WTC11 (cell line): Measurements from ENCODE around the gene SHOX. TPM values are rescaled to one million over a fixed set of nuclear protein-coding genes. Genes with fewer than 3 reads are reported as not detected.
"Not testable (repeated sequence)": the region's sequence is repeated elsewhere in the genome, so short reads cannot be mapped to it uniquely, and the experiment has no call there.

Source experiments
- ATAC-seq: fragments of 200-7000 bp; cut with Tn5 transposase; 2 replicates; pipeline ENCODE4 v1.10.0; 2021; ENCODE audit warnings: mild to moderate bottlenecking, moderate library complexity
- CTCF ChIA-PET: fragments of 300-600 bp; sonication (Branson Sonifier 250); formaldehyde crosslinking; loops from one replicate; lab custom pipeline; 2021; ENCODE audit warnings: antibody characterized with exemption; lab: Charles Lee
- POLR2A ChIA-PET: fragments of 350-600 bp; sonication (Branson Sonifier 250); formaldehyde crosslinking; loops from one replicate; lab custom pipeline; 2021; ENCODE audit warnings: antibody characterized with exemption; lab: Charles Lee
- DNase-seq: peaks from one replicate; pipeline ENCODE4 v3.0.0; 2021; ENCODE audit warnings: low spot score
- H3K27ac Mint-ChIP-seq: 2 replicates; pipeline ENCODE4 v1.8.0; 2021; ENCODE audit warnings: mixed read lengths
- H3K27me3 Mint-ChIP-seq: 2 replicates; pipeline ENCODE4 v1.8.0; 2021; ENCODE audit warnings: low read depth, mild to moderate bottlenecking, moderate library complexity, mixed read lengths
- H3K36me3 Mint-ChIP-seq: 2 replicates; pipeline ENCODE4 v1.8.0; 2021; ENCODE audit warnings: mixed read lengths
- H3K4me1 Mint-ChIP-seq: 2 replicates; pipeline ENCODE4 v1.8.0; 2022; ENCODE audit warnings: mixed read lengths
- H3K4me3 Mint-ChIP-seq: 2 replicates; pipeline ENCODE4 v1.8.0; 2021; ENCODE audit warnings: mild to moderate bottlenecking, moderate library complexity, mixed read lengths
- H3K9me3 Mint-ChIP-seq: 2 replicates; pipeline ENCODE4 v1.8.0; 2021; ENCODE audit warnings: mixed read lengths
- CREM ChIP-seq: sonication (generic); formaldehyde crosslinking; IDR thresholded peaks from 2 replicates; pipeline ENCODE4 v1.8.1; 2022; ENCODE audit warnings: mild to moderate bottlenecking, missing genetic modification reagents, moderate library complexity
- E2F4 ChIP-seq: sonication (generic); formaldehyde crosslinking; IDR thresholded peaks from 2 replicates; pipeline ENCODE4 v1.8.1; 2022; ENCODE audit warnings: low read depth, mild to moderate bottlenecking, moderate library complexity, missing genetic modification reagents, borderline replicate concordance
- ETV6 ChIP-seq: sonication (generic); formaldehyde crosslinking; IDR thresholded peaks from 2 replicates; pipeline ENCODE4 v1.8.1; 2022; ENCODE audit warnings: mild to moderate bottlenecking, missing genetic modification reagents
- HMGA2 ChIP-seq: fragments of 250-450 bp; sonication (Bioruptor Pico); IDR thresholded peaks from 2 replicates; pipeline ENCODE4 v1.4.0; 2021; ENCODE audit warnings: mild to moderate bottlenecking, moderate library complexity
- IRF1 ChIP-seq: sonication (generic); formaldehyde crosslinking; IDR thresholded peaks from 2 replicates; pipeline ENCODE4 v1.8.0; 2023; ENCODE audit warnings: missing genetic modification reagents
- JAZF1 ChIP-seq: fragments of 250-450 bp; sonication (Bioruptor Pico); IDR thresholded peaks from 2 replicates; pipeline ENCODE4 v1.9.0; 2021; ENCODE audit warnings: moderate library complexity, mild to moderate bottlenecking, inconsistent platforms
- MXD4 ChIP-seq: fragments of 250-450 bp; sonication (Bioruptor Pico); IDR thresholded peaks from 2 replicates; pipeline ENCODE4 v1.8.0; 2021; ENCODE audit warnings: mild to moderate bottlenecking, moderate library complexity, borderline replicate concordance
- PRRX2 ChIP-seq: fragments of 250-450 bp; sonication (Bioruptor Pico); IDR thresholded peaks from 2 replicates; pipeline ENCODE4 v1.8.0; 2021; ENCODE audit warnings: mild to moderate bottlenecking
- SOX15 ChIP-seq: fragments of 250-450 bp; sonication (Bioruptor Pico); IDR thresholded peaks from 2 replicates; pipeline ENCODE4 v1.9.0; 2021; ENCODE audit warnings: mild to moderate bottlenecking
- TCF7 ChIP-seq: sonication (generic); formaldehyde crosslinking; IDR thresholded peaks from 2 replicates; pipeline ENCODE4 v1.8.0; 2022; ENCODE audit warnings: mild to moderate bottlenecking, low read depth, missing genetic modification reagents, moderate library complexity
- TEAD4 ChIP-seq: sonication (generic); formaldehyde crosslinking; IDR thresholded peaks from 2 replicates; pipeline ENCODE4 v1.8.0; 2022; ENCODE audit warnings: mild to moderate bottlenecking, missing genetic modification reagents
- ZNF232 ChIP-seq: sonication (generic); formaldehyde crosslinking; IDR thresholded peaks from 2 replicates; pipeline ENCODE4 v1.8.0; 2022; ENCODE audit warnings: mild to moderate bottlenecking, missing genetic modification reagents
- ZNF396 ChIP-seq: fragments of 250-450 bp; sonication (Bioruptor Pico); IDR thresholded peaks from 2 replicates; pipeline ENCODE4 v1.8.0; 2021; ENCODE audit warnings: mild to moderate bottlenecking, moderate library complexity, borderline replicate concordance
- total RNA-seq: library from RNA; stranded (reverse); gene quantifications from 3 replicates; pipeline ENCODE4 v1.2.3, GENCODE V29; 2021
- TF ChIP-seq, protein P1 (sequence below): sonication (generic); formaldehyde crosslinking; IDR thresholded peaks from 2 replicates; pipeline ENCODE4 v1.8.1; 2023; ENCODE audit warnings: mild to moderate bottlenecking, missing genetic modification reagents
- TF ChIP-seq, protein P2 (sequence below): fragments of 250-450 bp; sonication (Bioruptor Pico); IDR thresholded peaks from 2 replicates; pipeline ENCODE4 v1.8.0; 2021; ENCODE audit warnings: mild to moderate bottlenecking
- TF ChIP-seq, protein P3 (sequence below): sonication (generic); formaldehyde crosslinking; IDR thresholded peaks from 2 replicates; pipeline ENCODE4 v1.8.1; 2022; ENCODE audit warnings: mild to moderate bottlenecking, missing genetic modification reagents, moderate library complexity, borderline replicate concordance
- TF ChIP-seq, protein P4 (sequence below): sonication (generic); formaldehyde crosslinking; IDR thresholded peaks from 2 replicates; pipeline ENCODE4 v1.8.0; 2022; ENCODE audit warnings: mild to moderate bottlenecking, missing genetic modification reagents

Gene SHOX
- total RNA-seq, 1 experiment from 2014 or later, result 0.09 TPM

- DNase-seq (no peak), ATAC-seq (no peak)
- no peaks in the 10 kb centered on the region for H3K9me3 Mint-ChIP-seq
- H3K4me1 Mint-ChIP-seq, result peaks cover 15% of the 10 kb centered on the region
- CTCF ChIA-PET, result no interaction called here
- no peak overlapping the region for H3K27ac Mint-ChIP-seq
- POLR2A ChIA-PET, result no interaction called here
- H3K36me3 Mint-ChIP-seq, result no peaks in the 10 kb centered on the region
- TF ChIP-seq CREM (CRISPR knock-in tag) (no peak), ETV6 (CRISPR knock-in tag) (no peak), SOX15 (no peak), JAZF1 (CRISPR knock-in tag) (no peak), TEAD4 (no peak), ZNF232 (CRISPR knock-in tag) (no peak), TCF7 (CRISPR knock-in tag) (no peak)
- TF ChIP-seq, protein P1, sequence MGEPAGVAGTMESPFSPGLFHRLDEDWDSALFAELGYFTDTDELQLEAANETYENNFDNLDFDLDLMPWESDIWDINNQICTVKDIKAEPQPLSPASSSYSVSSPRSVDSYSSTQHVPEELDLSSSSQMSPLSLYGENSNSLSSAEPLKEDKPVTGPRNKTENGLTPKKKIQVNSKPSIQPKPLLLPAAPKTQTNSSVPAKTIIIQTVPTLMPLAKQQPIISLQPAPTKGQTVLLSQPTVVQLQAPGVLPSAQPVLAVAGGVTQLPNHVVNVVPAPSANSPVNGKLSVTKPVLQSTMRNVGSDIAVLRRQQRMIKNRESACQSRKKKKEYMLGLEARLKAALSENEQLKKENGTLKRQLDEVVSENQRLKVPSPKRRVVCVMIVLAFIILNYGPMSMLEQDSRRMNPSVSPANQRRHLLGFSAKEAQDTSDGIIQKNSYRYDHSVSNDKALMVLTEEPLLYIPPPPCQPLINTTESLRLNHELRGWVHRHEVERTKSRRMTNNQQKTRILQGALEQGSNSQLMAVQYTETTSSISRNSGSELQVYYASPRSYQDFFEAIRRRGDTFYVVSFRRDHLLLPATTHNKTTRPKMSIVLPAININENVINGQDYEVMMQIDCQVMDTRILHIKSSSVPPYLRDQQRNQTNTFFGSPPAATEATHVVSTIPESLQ (CRISPR knock-in tag), result no peak
- TF ChIP-seq, protein P2, sequence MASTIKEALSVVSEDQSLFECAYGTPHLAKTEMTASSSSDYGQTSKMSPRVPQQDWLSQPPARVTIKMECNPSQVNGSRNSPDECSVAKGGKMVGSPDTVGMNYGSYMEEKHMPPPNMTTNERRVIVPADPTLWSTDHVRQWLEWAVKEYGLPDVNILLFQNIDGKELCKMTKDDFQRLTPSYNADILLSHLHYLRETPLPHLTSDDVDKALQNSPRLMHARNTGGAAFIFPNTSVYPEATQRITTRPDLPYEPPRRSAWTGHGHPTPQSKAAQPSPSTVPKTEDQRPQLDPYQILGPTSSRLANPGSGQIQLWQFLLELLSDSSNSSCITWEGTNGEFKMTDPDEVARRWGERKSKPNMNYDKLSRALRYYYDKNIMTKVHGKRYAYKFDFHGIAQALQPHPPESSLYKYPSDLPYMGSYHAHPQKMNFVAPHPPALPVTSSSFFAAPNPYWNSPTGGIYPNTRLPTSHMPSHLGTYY (CRISPR knock-in tag), result no peak
- TF ChIP-seq, protein P3, sequence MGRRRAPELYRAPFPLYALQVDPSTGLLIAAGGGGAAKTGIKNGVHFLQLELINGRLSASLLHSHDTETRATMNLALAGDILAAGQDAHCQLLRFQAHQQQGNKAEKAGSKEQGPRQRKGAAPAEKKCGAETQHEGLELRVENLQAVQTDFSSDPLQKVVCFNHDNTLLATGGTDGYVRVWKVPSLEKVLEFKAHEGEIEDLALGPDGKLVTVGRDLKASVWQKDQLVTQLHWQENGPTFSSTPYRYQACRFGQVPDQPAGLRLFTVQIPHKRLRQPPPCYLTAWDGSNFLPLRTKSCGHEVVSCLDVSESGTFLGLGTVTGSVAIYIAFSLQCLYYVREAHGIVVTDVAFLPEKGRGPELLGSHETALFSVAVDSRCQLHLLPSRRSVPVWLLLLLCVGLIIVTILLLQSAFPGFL (CRISPR knock-in tag), result no peak
- TF ChIP-seq, all 79 proteins: peak for 0
- peaks cover 14% of the 10 kb centered on the region; the same call in 1 of the 2 replicates for H3K27me3 Mint-ChIP-seq
- H3K4me3 Mint-ChIP-seq, result no peak overlapping the region
Measured at GRCh38 chrX:586351-586750, 44.2 kb upstream of the SHOX start.

DNA sequence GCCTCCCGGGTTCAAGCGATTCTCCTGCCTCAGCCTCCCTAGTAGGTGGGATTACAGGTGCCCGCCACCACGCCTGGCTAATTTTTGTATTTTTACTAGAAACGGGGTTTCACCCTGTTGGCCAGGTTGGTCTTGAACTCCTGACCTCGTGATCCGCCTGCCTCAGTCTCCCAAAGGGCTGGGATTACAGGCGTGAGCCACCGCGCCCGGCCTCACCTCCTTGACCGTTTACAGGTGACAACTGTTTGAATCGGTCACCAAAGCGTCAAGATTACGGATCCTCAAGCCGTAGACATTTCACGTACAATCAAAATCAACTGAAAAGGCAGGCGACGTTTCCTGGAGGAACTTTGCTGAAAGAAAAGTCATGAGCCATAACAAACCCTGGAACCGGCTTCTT is 41.3 kb upstream of the SHOX start:
- H3K36me3 Mint-ChIP-seq, H3K9me3 Mint-ChIP-seq, CTCF ChIA-PET, POLR2A ChIA-PET, H3K27me3 Mint-ChIP-seq, H3K27ac Mint-ChIP-seq, ATAC-seq, H3K4me3 Mint-ChIP-seq, DNase-seq: not testable (repeated sequence)
- peaks cover 15% of the 10 kb centered on the region for H3K4me1 Mint-ChIP-seq

- no peak overlapping the region for H3K27ac Mint-ChIP-seq
- ATAC-seq (no peak), DNase-seq (no peak)
- H3K9me3 Mint-ChIP-seq, result peaks cover 7% of the 10 kb centered on the region
- peaks cover 4% of the 10 kb centered on the region; the same call in 1 of the 2 replicates for H3K27me3 Mint-ChIP-seq
- peaks cover 9% of the 10 kb centered on the region for H3K4me1 Mint-ChIP-seq
- CTCF ChIA-PET, result no interaction called here
- H3K36me3 Mint-ChIP-seq, result peaks cover 7% of the 10 kb centered on the region
- no peak overlapping the region for H3K4me3 Mint-ChIP-seq
- no peak for TF ChIP-seq PRRX2 (CRISPR knock-in tag)
- no peak for TF ChIP-seq E2F4 (CRISPR knock-in tag)
- TF ChIP-seq, protein P4, sequence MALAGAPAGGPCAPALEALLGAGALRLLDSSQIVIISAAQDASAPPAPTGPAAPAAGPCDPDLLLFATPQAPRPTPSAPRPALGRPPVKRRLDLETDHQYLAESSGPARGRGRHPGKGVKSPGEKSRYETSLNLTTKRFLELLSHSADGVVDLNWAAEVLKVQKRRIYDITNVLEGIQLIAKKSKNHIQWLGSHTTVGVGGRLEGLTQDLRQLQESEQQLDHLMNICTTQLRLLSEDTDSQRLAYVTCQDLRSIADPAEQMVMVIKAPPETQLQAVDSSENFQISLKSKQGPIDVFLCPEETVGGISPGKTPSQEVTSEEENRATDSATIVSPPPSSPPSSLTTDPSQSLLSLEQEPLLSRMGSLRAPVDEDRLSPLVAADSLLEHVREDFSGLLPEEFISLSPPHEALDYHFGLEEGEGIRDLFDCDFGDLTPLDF (CRISPR knock-in tag), result no peak
- no peak for TF ChIP-seq IRF1 (CRISPR knock-in tag)
- TF ChIP-seq HMGA2 (CRISPR knock-in tag), result no peak
- no peak for TF ChIP-seq MXD4 (CRISPR knock-in tag)
- TF ChIP-seq ZNF396 (CRISPR knock-in tag), result no peak
- POLR2A ChIA-PET, result no interaction called here
Measured at GRCh38 chrX:590693-591404, 39.7 kb upstream of the SHOX start.
